Neural progenitor cell (in vitro differentiated cells): ENCODE data around the gene DYNLRB1.

Experiments used
- CTCF ChIP-seq: fragments of 200-600 bp; sonication (generic); IDR thresholded peaks from 2 replicates; pipeline ENCODE4 v1.5.1; 2017; ENCODE audit warnings: antibody characterized with exemption, mild to moderate bottlenecking
- EZH2 ChIP-seq: fragments of 200-600 bp; sonication (generic); IDR thresholded peaks from 2 replicates; pipeline ENCODE4 v1.6.1; 2017; ENCODE audit warnings: antibody characterized with exemption, mild to moderate bottlenecking, moderate library complexity
- EZH2phosphoT487 ChIP-seq: fragments of 200-600 bp; sonication (generic); IDR thresholded peaks from 2 replicates; pipeline ENCODE4 v1.6.1; 2017; ENCODE audit warnings: antibody characterized with exemption

GRCh38 chr20:34500823-34501222 is 15.4 kb upstream of the DYNLRB1 start:
- no peak for TF ChIP-seq EZH2
- TF ChIP-seq CTCF = no peak
- TF ChIP-seq EZH2phosphoT487 = no peak
